Neural cell (in vitro differentiated cells): Measurements from ENCODE around the gene ZNF497. TPM values are rescaled to one million over a fixed set of nuclear protein-coding genes. Genes with fewer than 3 reads are reported as not detected.

Source experiments
- H2AFZ ChIP-seq: fragments of 200-600, 300-800 bp; sonication (generic), shearing (Covaris generic); 2 replicates; pipeline ENCODE4 v1.6.0; 2014; ENCODE audit warnings: low read depth, mild to moderate bottlenecking, antibody characterized with exemption, low read length, moderate library complexity
- H3F3A ChIP-seq: fragments of 200-600 bp; shearing (Covaris generic); 2 replicates; pipeline ENCODE4 v1.6.1; 2016; ENCODE audit warnings: mild to moderate bottlenecking, moderate library complexity, mixed read lengths, antibody characterized with exemption, low read length; ENCODE audit not compliant: insufficient read depth, poor library complexity, severe bottlenecking
- H3K27ac ChIP-seq: fragments of 200-600, 300-800 bp; sonication (generic), shearing (Covaris generic); 2 replicates; pipeline ENCODE4 v1.5.1; 2014; ENCODE audit warnings: mild to moderate bottlenecking, low read length, moderate library complexity
- H3K27me3 ChIP-seq: fragments of 300-800, 200-600 bp; sonication (generic), shearing (Covaris generic); 2 replicates; pipeline ENCODE4 v1.6.0; 2014; ENCODE audit warnings: mild to moderate bottlenecking, low read depth, low read length, moderate library complexity; ENCODE audit not compliant: insufficient read depth
- H3K36me3 ChIP-seq: fragments of 300-800, 200-600 bp; sonication (generic), shearing (Covaris generic); 2 replicates; pipeline ENCODE4 v1.5.1; 2014; ENCODE audit warnings: mild to moderate bottlenecking, antibody characterized with exemption, low read length, moderate library complexity; ENCODE audit not compliant: insufficient read depth
- H3K4me2 ChIP-seq: fragments of 300-800, 200-600 bp; sonication (generic), shearing (Covaris generic); 2 replicates; pipeline ENCODE4 v1.6.0; 2014; ENCODE audit warnings: mild to moderate bottlenecking, low read length
- H3K4me3 ChIP-seq: fragments of 300-800, 200-600 bp; sonication (generic), shearing (Covaris generic); 2 replicates; pipeline ENCODE4 v1.5.1; 2014; ENCODE audit warnings: mild to moderate bottlenecking, low read length, moderate library complexity
- H3K79me2 ChIP-seq: fragments of 200-600 bp; shearing (Covaris generic); replicated peaks from 2 replicates; pipeline ENCODE4 v1.6.0; 2014; ENCODE audit warnings: mild to moderate bottlenecking, low read length, moderate library complexity; ENCODE audit not compliant: insufficient read depth
- H3K9ac ChIP-seq: fragments of 300-800, 200-600 bp; sonication (generic), shearing (Covaris generic); 2 replicates; pipeline ENCODE4 v1.6.1; 2016; ENCODE audit warnings: mild to moderate bottlenecking, low read length, mixed read lengths
- H3K9me2 ChIP-seq: fragments of 200-600 bp; shearing (Covaris generic); 2 replicates; pipeline ENCODE4 v1.6.1; 2016; ENCODE audit warnings: mild to moderate bottlenecking, low read length, mixed read lengths; ENCODE audit not compliant: insufficient read depth
- H3K9me3 ChIP-seq: fragments of 200-600, 300-800 bp; sonication (generic), shearing (Covaris generic); 2 replicates; pipeline ENCODE4 v1.6.1; 2016; ENCODE audit warnings: mild to moderate bottlenecking, mixed run types, low read length, moderate library complexity, mixed read lengths
- H4K20me1 ChIP-seq: fragments of 200-600 bp; shearing (Covaris generic); 2 replicates; pipeline ENCODE4 v1.6.1; 2016; ENCODE audit warnings: mild to moderate bottlenecking, mixed run types; ENCODE audit not compliant: insufficient read depth
- CTCF ChIP-seq: fragments of 450-650 bp; IDR thresholded peaks from 2 replicates; pipeline ENCODE4 v1.5.1; 2014; ENCODE audit warnings: antibody characterized with exemption, mild to moderate bottlenecking, moderate library complexity; ENCODE audit not compliant: poor library complexity, severe bottlenecking
- EP300 ChIP-seq: fragments of 450-650 bp; conservative IDR thresholded peaks from 2 replicates; pipeline ENCODE4 v1.6.1; 2014; ENCODE audit warnings: antibody characterized with exemption, mild to moderate bottlenecking, moderate library complexity; ENCODE audit not compliant: poor library complexity, severe bottlenecking
- EZH2 ChIP-seq: fragments of 200-600, 300-800 bp; shearing (Covaris generic), sonication (generic); IDR thresholded peaks from 2 replicates; pipeline ENCODE4 v1.6.1; 2014; ENCODE audit warnings: antibody characterized with exemption, low read length, borderline replicate concordance, mild to moderate bottlenecking; ENCODE audit not compliant: insufficient read depth, poor library complexity, severe bottlenecking
- MXI1 ChIP-seq: fragments of 450-650 bp; conservative IDR thresholded peaks from 2 replicates; pipeline ENCODE4 v1.6.1; 2014; ENCODE audit warnings: antibody characterized with exemption, mild to moderate bottlenecking; ENCODE audit not compliant: poor library complexity, severe bottlenecking
- POLR2AphosphoS5 ChIP-seq: IDR thresholded peaks from 2 replicates; pipeline ENCODE4 v1.6.1; 2012
- RAD21 ChIP-seq: fragments of 450-650 bp; conservative IDR thresholded peaks from 2 replicates; pipeline ENCODE4 v1.6.1; 2014; ENCODE audit warnings: antibody characterized with exemption, mild to moderate bottlenecking, moderate library complexity
- SMC3 ChIP-seq: fragments of 450-650 bp; conservative IDR thresholded peaks from 2 replicates; pipeline ENCODE4 v1.6.1; 2014; ENCODE audit warnings: antibody characterized with exemption, mild to moderate bottlenecking, moderate library complexity; ENCODE audit not compliant: poor library complexity
- TAF1 ChIP-seq: IDR thresholded peaks from 2 replicates; pipeline ENCODE4 v1.6.1; 2012; ENCODE audit warnings: low read depth
- polyA plus RNA-seq: library from polyadenylated mRNA; depleted of rRNA; stranded (reverse); fragments of >200 nt; gene quantifications from 2 replicates; pipeline ENCODE4 v1.2.3, GENCODE V29; 2014
- TF ChIP-seq, protein P1 (sequence below): IDR thresholded peaks from 2 replicates; pipeline ENCODE4 v1.6.1; 2012; ENCODE audit warnings: borderline replicate concordance

The ZNF497 gene
- polyA plus RNA-seq, 1 donor from 2014 or later = 13.7 TPM

- H3K4me3 ChIP-seq = no peak overlapping the region
- no peaks in the 10 kb centered on the region for H3K9me2 ChIP-seq
- no peaks in the 10 kb centered on the region for H3K27me3 ChIP-seq
- no peak overlapping the region for H3K27ac ChIP-seq
- H3K36me3 ChIP-seq = no peaks in the 10 kb centered on the region
- no peak overlapping the region for H2AFZ ChIP-seq
- no peak for TF ChIP-seq CTCF
- no peak for TF ChIP-seq POLR2AphosphoS5
- TF ChIP-seq EP300 = no peak
- TF ChIP-seq MXI1 = no peak
- no peak for TF ChIP-seq EZH2
- no peak for TF ChIP-seq RAD21
- no peak for TF ChIP-seq TAF1
- TF ChIP-seq, protein P1, sequence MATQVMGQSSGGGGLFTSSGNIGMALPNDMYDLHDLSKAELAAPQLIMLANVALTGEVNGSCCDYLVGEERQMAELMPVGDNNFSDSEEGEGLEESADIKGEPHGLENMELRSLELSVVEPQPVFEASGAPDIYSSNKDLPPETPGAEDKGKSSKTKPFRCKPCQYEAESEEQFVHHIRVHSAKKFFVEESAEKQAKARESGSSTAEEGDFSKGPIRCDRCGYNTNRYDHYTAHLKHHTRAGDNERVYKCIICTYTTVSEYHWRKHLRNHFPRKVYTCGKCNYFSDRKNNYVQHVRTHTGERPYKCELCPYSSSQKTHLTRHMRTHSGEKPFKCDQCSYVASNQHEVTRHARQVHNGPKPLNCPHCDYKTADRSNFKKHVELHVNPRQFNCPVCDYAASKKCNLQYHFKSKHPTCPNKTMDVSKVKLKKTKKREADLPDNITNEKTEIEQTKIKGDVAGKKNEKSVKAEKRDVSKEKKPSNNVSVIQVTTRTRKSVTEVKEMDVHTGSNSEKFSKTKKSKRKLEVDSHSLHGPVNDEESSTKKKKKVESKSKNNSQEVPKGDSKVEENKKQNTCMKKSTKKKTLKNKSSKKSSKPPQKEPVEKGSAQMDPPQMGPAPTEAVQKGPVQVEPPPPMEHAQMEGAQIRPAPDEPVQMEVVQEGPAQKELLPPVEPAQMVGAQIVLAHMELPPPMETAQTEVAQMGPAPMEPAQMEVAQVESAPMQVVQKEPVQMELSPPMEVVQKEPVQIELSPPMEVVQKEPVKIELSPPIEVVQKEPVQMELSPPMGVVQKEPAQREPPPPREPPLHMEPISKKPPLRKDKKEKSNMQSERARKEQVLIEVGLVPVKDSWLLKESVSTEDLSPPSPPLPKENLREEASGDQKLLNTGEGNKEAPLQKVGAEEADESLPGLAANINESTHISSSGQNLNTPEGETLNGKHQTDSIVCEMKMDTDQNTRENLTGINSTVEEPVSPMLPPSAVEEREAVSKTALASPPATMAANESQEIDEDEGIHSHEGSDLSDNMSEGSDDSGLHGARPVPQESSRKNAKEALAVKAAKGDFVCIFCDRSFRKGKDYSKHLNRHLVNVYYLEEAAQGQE = no peak
- no peaks in the 10 kb centered on the region for H3K9me3 ChIP-seq
- H3K79me2 ChIP-seq = no peaks in the 10 kb centered on the region
- no peaks in the 10 kb centered on the region for H4K20me1 ChIP-seq
- no peak overlapping the region for H3K9ac ChIP-seq
- no peak overlapping the region for H3K4me2 ChIP-seq
- no peaks in the 10 kb centered on the region for H3F3A ChIP-seq
Observed at GRCh38 chr19:58355215-58355796, 7.2 kb downstream of the ZNF497 start.

- H3K27me3 ChIP-seq = no peaks in the 10 kb centered on the region
- H3K27ac ChIP-seq = no peak overlapping the region
- H3K79me2 ChIP-seq = no peaks in the 10 kb centered on the region
- no peaks in the 10 kb centered on the region for H3K9me2 ChIP-seq
- no peaks in the 10 kb centered on the region for H4K20me1 ChIP-seq
- H3K4me2 ChIP-seq = no peak overlapping the region
- no peak overlapping the region for H3K9ac ChIP-seq
- H3K9me3 ChIP-seq = no peaks in the 10 kb centered on the region
- H2AFZ ChIP-seq = no peak overlapping the region
- no peaks in the 10 kb centered on the region for H3K36me3 ChIP-seq
- no peaks in the 10 kb centered on the region for H3F3A ChIP-seq
- TF ChIP-seq TAF1 (no peak), EZH2 (no peak), POLR2AphosphoS5 (no peak), EP300 (no peak), CTCF (no peak), RAD21 (no peak), SMC3 (no peak), MXI1 (no peak)
- TF ChIP-seq, protein P1 = no peak
- H3K4me3 ChIP-seq = no peak overlapping the region
Observed at GRCh38 chr19:58354478-58355030, 8.0 kb downstream of the ZNF497 start.
